Measurements from ENCODE around the gene RAB9A.

Gene RAB9A

GRCh38 chrX:13695601-13696115, 6.7 kb downstream of the RAB9A start:
- CTCF ChIA-PET: interaction anchor here (0.9 to 1.9 kb wide), 3 partner anchors 13 to 745 kb away, joined by 3 to 5 read pairs (median 3); no protein-coding TSS in a partner anchor
- TF ChIP-seq CTCF (IDR thresholded peaks at IDR 0.05; ENCODE audit: control extremely low read depth, extremely low read depth, low read depth, missing control alignments): no peak
- DNase-seq (ENCODE audit: extremely low spot score): no peak
- POLR2A ChIA-PET: no interaction called here

- CTCF ChIA-PET: interaction anchor here (1.1 to 1.9 kb wide), 6 partner anchors 32 to 190 kb away, joined by 3 to 7 read pairs (median 5); no protein-coding TSS in a partner anchor
- no peak for TF ChIP-seq CTCF (IDR thresholded peaks at IDR 0.05; ENCODE audit: control extremely low read depth, extremely low read depth, low read depth, missing control alignments)
- peak; percentile 28 for DNase-seq (ENCODE audit: extremely low spot score)
- POLR2A ChIA-PET: interaction anchor here (0.7 to 1.6 kb wide), 4 partner anchors 8 to 37 kb away, joined by 3 to 4 read pairs (median 4); partner anchors contain the start of genes OFD1, RAB9A and TRAPPC2
Measured at GRCh38 chrX:13697455-13697854, 8.5 kb downstream of the RAB9A start.

DNA sequence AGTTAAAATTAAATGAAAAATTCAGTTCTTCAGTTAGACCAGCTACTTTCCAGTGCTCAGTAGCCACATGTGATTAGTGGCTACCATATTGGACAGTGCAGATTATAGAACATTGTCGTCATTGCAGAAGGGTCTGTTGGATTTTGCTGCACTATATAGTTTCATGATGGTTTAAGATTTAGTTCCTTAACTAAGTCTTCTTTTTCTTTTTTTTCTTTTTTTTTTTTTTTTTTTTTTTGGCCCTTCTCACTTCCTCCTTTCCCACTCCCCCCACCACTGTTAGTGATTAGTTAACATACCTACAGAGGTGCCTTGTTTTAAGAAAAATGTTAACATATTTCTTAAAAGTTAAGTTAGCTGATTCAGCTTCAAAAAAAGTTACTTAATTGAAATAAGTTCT, 9.0 kb downstream of the RAB9A start:
- DNase-seq (ENCODE audit: extremely low spot score): no peak
- ChIA-PET POLR2A (interaction anchor here (0.7 to 1.6 kb wide), 4 partner anchors 9 to 37 kb away, joined by 3 to 4 read pairs (median 4); partner anchors contain the start of genes OFD1, RAB9A and TRAPPC2), CTCF (interaction anchor here (1.1 to 1.9 kb wide), 5 partner anchors 31 to 191 kb away, joined by 3 to 7 read pairs (median 5); no protein-coding TSS in a partner anchor)
- TF ChIP-seq CTCF (IDR thresholded peaks at IDR 0.05; ENCODE audit: control extremely low read depth, extremely low read depth, low read depth, missing control alignments): no peak

DNA sequence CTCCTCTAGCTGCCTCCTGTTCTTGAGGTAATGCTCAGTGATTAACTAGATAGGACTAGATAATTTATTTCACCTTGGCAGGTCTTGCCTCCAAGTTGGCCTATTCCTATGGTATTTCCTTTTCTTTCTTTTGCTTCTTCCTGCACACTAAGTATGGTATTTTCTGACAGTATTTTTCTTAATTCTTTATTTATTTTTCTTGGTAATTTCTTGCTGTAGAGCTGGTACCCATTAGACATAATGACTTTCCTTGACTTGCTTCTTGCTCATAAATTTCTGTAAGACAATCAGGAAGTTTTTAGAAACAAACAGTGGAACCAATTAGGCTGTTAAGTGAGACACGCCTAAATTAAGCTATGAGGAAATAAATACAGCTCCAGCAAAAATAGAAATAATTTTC, 9.5 kb downstream of the RAB9A start:
- POLR2A ChIA-PET: interaction anchor here (1.6 kb wide), 1 partner anchor 29 kb away, joined by 4 read pairs; no protein-coding TSS in a partner anchor
- TF ChIP-seq CTCF (IDR thresholded peaks at IDR 0.05; ENCODE audit: control extremely low read depth, extremely low read depth, low read depth, missing control alignments): no peak
- CTCF ChIA-PET: interaction anchor here (1.1 to 1.9 kb wide), 5 partner anchors 25 to 191 kb away, joined by 3 to 7 read pairs (median 4); no protein-coding TSS in a partner anchor
- no peak for DNase-seq (ENCODE audit: extremely low spot score)

DNA sequence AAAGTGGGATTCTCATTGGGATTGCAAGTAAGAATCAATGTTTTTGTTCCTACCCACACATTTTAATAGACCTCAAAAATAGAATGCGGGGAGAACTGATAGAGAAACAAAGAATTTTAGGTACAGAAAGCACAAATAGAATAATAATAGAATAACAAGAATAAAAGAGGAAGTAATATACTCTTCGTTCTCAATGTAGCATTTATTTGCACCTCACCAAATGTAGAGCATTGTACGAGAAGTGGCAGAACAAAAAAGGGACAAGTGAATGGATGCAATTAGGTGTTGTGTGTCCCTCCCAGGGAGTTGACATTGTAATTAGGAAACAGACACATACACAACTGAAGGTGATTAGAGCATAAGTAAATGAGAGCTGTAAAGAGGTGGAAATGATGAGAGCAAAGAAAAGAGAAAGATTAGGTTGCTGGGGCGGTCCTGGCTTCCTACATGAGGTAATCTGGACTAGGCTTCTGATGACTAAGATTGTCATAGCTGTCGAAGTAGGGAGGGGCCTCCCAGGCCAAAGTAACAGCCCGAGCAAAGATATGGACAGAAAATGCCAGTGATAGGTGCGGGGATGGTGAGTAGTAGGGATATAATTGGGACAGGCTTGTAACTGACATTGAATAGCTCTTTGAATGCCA, 10.4 kb downstream of the RAB9A start:
- peak; percentile 48 for DNase-seq (ENCODE audit: extremely low spot score)
- TF ChIP-seq CTCF (IDR thresholded peaks at IDR 0.05; ENCODE audit: control extremely low read depth, extremely low read depth, low read depth, missing control alignments): no peak
- ChIA-PET POLR2A (interaction anchor here (0.9 kb wide), 1 partner anchor 36 kb away, joined by 3 read pairs; the partner anchor contains the start of genes OFD1 and TRAPPC2), CTCF (interaction anchor here (1.1 to 1.9 kb wide), 3 partner anchors 26 to 50 kb away, joined by 3 to 4 read pairs (median 3); no protein-coding TSS in a partner anchor)

DNA sequence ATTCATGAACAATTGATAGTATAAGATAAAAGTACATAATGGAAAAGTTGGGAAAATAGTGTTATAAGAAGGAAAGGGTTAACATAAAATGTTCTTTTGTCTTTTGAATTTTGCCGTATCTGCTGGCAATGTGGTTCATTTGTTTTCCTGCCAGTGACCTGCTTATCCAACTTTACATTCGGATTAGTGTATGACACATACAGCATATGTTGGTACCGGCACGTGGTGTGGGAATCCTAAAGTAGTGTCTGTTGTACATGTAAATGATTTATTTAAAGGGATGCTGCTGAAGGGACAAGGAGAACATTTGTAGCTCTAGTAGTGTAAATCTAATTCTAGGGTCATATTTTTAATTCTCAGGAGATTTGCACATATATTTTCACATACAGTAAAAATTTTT, 11.5 kb downstream of the RAB9A start:
- ChIA-PET POLR2A (no interaction called here), CTCF (interaction anchor here (1.1 kb wide), 1 partner anchor 38 kb away, joined by 3 read pairs; no protein-coding TSS in a partner anchor)
- no peak for TF ChIP-seq CTCF (IDR thresholded peaks at IDR 0.05; ENCODE audit: control extremely low read depth, extremely low read depth, low read depth, missing control alignments)

More for the DNA sequence above, 11.5 kb downstream of the RAB9A start:
- no peak for DNase-seq (ENCODE audit: extremely low spot score)
